Raji (cell line): ENCODE results near the gene TRIM8.

Experiments used
- POLR2A ChIP-seq: IDR thresholded peaks from 2 replicates; pipeline ENCODE4 v1.6.1; 2011; ENCODE audit warnings: low read depth, low read length, control low read depth; ENCODE audit not compliant: insufficient read depth

Gene TRIM8

GRCh38 chr10:102610441-102610887, 33.8 kb upstream of the TRIM8 start:
- TF ChIP-seq POLR2A: no peak

GRCh38 chr10:102611514-102612087, 32.7 kb upstream of the TRIM8 start:
- TF ChIP-seq POLR2A: no peak

DNA sequence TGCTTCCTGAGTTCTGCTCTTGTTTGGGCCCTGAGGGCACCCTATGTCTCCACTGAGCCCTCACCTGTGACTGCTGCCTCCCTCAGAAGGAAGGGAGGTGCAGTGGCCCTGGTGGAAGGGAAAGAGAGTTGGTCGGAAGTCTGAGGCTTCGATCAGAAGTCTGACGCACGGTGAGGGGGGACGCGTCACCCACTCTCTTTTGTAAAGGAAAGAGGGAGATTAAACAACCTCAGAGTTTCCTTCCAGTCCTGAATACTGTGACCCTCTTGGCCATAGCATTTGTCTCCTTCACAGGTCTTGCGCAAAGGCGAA, 31.4 kb upstream of the TRIM8 start:
- TF ChIP-seq POLR2A: no peak

DNA sequence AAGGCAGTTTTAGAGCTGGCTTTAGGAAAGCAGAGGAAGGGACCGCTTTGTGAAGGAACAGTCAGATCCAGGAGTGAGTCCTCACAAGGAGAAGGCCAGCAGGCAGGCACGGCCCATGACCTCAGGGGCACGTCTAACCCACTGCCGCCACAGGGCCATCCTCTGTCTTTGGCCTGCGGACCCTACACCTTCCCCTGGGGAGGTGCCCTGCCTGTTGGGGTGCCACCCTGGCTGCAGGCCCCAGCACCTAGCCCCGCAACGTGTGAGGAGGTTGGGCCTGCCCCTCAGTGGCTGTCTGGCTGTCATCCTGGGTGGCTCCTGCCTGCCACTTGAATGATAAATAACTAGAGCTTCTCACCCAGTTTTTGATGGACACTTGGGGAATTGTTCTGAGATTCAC, 31.0 kb upstream of the TRIM8 start:
- no peak for TF ChIP-seq POLR2A

- TF ChIP-seq POLR2A: no peak
These were observed 30.5 kb upstream of the TRIM8 start for GRCh38 chr10:102613785-102614184.

- TF ChIP-seq POLR2A: no peak
These were observed 29.4 kb upstream of the TRIM8 start for GRCh38 chr10:102614888-102615287.

GRCh38 chr10:102615361-102615760, 28.9 kb upstream of the TRIM8 start:
- TF ChIP-seq POLR2A: no peak

GRCh38 chr10:102616066-102616770, 28.1 kb upstream of the TRIM8 start:
- TF ChIP-seq POLR2A: no peak

DNA sequence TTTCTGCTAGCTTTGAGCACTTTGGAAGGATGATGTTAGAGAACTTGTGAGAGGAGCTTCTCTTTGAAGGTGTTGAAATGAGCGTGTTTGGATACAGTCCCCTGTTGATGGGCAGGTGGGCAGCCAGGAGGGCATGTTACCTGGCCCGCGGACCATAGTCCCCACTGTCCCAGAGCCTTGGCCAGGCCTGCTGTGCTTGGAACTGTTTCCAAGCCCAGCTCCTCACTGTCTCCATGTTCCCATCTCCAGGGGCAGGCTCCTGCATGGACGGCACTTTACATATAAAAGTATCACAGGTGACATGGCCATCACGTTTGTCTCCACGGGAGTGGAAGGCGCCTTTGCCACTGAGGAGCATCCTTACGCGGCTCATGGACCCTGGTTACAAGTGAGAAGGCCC, 27.2 kb upstream of the TRIM8 start:
- no peak for TF ChIP-seq POLR2A

- no peak for TF ChIP-seq POLR2A
These were observed 26.5 kb upstream of the TRIM8 start for GRCh38 chr10:102617816-102618215.

GRCh38 chr10:102619281-102619981, 24.8 kb upstream of the TRIM8 start:
- no peak for TF ChIP-seq POLR2A

GRCh38 chr10:102620138-102620590, 24.1 kb upstream of the TRIM8 start:
- TF ChIP-seq POLR2A: no peak

DNA sequence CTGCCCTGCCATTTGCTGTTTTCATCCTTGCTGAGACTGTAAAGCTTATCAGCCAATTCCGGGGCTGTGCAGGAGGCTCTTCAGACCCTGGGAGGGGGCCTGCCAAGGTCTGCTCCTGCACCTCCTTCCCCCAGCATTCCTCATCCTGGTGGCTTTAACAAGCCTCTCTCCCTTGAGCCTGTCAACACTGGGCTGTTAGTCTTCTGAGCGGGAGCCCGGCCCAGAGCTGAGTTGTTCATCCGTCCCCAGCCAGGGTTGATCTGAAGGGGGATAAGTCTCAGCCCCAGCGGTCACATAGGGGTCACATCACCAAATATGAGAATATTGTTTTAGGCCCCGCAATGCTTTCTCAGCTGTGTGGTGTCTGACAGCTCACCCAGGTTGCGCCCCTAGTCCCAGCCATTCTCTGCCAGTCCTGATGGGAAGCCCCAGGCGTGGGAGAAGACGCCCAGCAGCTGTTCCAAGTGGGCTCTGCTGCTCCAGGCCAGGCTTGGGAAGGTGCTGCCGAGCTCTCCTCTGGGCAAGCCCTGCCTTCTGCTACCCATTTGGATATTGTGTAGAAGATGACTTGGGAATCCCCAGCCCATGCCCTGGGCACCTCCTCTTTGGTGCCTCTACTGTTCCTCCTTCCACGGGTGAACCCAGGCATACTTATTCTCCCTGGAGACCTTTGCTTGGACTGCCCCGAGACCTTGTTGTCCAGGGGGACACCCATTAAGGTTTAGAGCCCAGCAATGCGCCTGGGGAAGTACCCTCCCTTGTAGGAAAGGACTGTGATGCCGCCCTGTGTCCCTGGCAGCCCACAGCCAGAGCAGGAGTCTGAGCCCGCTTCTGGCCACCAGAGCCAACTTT, 23.5 kb upstream of the TRIM8 start:
- TF ChIP-seq POLR2A: no peak

- TF ChIP-seq POLR2A: no peak
These were observed 22.6 kb upstream of the TRIM8 start for GRCh38 chr10:102621443-102622325.
